Mesendoderm (in vitro differentiated cells): ENCODE data around the gene PNLIPRP2.

Source experiments
- DNase-seq: peaks from one replicate; pipeline ENCODE4 v3.0.0; 2013
- H2AK5ac ChIP-seq: 2 replicates; pipeline ENCODE4 v1.6.1; 2013; ENCODE audit warnings: low read length, inconsistent platforms
- H2BK120ac ChIP-seq: 2 replicates; pipeline ENCODE4 v1.6.1; 2013; ENCODE audit warnings: low read depth, mild to moderate bottlenecking, low read length, moderate library complexity, mixed read lengths
- H2BK15ac ChIP-seq: replicated peaks from 2 replicates; pipeline ENCODE4 v1.6.1; 2013; ENCODE audit warnings: low read depth, mild to moderate bottlenecking, moderate library complexity
- H2BK5ac ChIP-seq: 2 replicates; pipeline ENCODE4 v1.6.1; 2013; ENCODE audit warnings: low read length, inconsistent platforms
- H3K18ac ChIP-seq: 2 replicates; pipeline ENCODE4 v1.6.1; 2013; ENCODE audit warnings: mild to moderate bottlenecking, low read length, mixed read lengths
- H3K23ac ChIP-seq: one replicate; pipeline ENCODE4 v1.6.1; 2013; ENCODE audit warnings: low read length
- H3K27ac ChIP-seq: 2 replicates; pipeline ENCODE4 v1.5.1; 2013; ENCODE audit warnings: low read depth, mild to moderate bottlenecking, inconsistent platforms, low read length, moderate library complexity
- H3K27me3 ChIP-seq: 2 replicates; pipeline ENCODE4 v1.6.1; 2013; ENCODE audit warnings: low read length, control low read depth, mild to moderate bottlenecking, inconsistent platforms; ENCODE audit not compliant: insufficient read depth, poor library complexity
- H3K36me3 ChIP-seq: 2 replicates; pipeline ENCODE4 v1.6.1; 2013; ENCODE audit warnings: low read length, inconsistent platforms; ENCODE audit not compliant: control insufficient read depth, insufficient read depth
- H3K4ac ChIP-seq: one replicate; pipeline ENCODE4 v1.6.1; 2013; ENCODE audit warnings: low read depth, mild to moderate bottlenecking, low read length, moderate library complexity
- H3K4me1 ChIP-seq: 2 replicates; pipeline ENCODE4 v1.6.1; 2013; ENCODE audit warnings: low read depth, low read length, inconsistent platforms; ENCODE audit not compliant: control insufficient read depth
- H3K4me2 ChIP-seq: 2 replicates; pipeline ENCODE4 v1.6.1; 2013; ENCODE audit warnings: low read length
- H3K4me3 ChIP-seq: 2 replicates; pipeline ENCODE4 v1.5.1; 2013; ENCODE audit warnings: mild to moderate bottlenecking, low read length
- H3K56ac ChIP-seq: one replicate; pipeline ENCODE4 v1.6.1; 2013; ENCODE audit warnings: low read length
- H3K79me1 ChIP-seq: 2 replicates; pipeline ENCODE4 v1.6.1; 2013; ENCODE audit warnings: low read length, inconsistent platforms
- H3K79me2 ChIP-seq: 2 replicates; pipeline ENCODE4 v1.6.1; 2013; ENCODE audit warnings: mild to moderate bottlenecking, low read length; ENCODE audit not compliant: control insufficient read depth, insufficient read depth
- H3K9ac ChIP-seq: 2 replicates; pipeline ENCODE4 v1.6.1; 2013; ENCODE audit warnings: low read length, inconsistent platforms
- H4K5ac ChIP-seq: one replicate; pipeline ENCODE4 v1.6.1; 2013; ENCODE audit warnings: low read length
- H4K8ac ChIP-seq: one replicate; pipeline ENCODE4 v1.6.1; 2013; ENCODE audit warnings: low read depth, mild to moderate bottlenecking, control low read depth, low read length, moderate library complexity
- WGBS: extraction: QIAGEN DNeasy Blood & Tissue Kit; methylation state at CpG from one replicate; pipeline ENCODE4 v1.1.7; 2013; ENCODE audit warnings: low lambda C conversion rate, missing lambda C conversion rate; ENCODE audit not compliant: insufficient coverage; ENCODE audit errors: extremely low coverage; 5-methylcytosine and 5-hydroxymethylcytosine counted together

Gene PNLIPRP2

DNA sequence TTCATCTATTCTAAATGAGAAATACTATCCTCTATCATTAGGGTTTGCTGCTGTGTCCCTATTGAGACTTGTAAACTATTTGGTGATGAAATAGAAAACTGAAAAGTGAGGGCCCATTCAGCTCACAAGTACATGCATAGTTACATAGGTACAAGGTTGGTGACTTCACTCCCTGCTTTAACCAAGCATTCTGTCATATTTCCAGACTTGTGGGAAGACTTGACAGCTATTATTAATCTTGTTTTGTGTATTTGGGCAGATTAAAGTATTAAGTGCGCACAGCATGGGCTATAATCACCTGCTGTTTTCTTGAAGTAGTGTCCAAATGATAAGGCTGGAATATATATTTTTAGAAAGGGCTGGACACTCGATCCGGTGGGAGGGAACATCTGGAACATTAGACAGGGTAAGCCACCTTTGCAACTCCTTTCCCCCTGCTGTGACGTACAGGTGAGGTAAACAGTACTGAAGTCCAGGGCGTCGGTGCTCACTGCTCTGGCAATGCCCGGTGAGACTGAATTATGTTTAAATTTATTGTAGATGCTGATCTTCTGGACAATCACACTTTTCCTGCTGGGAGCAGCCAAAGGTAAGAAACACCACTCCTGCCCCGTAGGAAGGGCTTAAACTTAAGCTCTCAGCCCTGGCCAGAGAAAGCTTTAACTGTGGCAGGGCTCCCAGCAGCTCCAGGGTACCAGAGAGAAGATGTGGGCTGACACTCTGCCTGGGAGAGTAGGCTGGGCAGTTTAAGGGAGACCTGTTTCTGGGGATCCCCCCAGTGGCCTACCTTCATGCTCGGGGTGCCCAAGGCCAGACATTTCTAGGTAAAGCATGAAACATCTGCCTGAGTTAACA is 29.9 kb upstream of the PNLIPRP2 start, which contains the start of gene PNLIPRP1:
PNLIPRP1 (plus strand) TSS at position 370 of the 855 bp plus-strand sequence; CDS start at position 541, 171 bp downstream.
- H2AK5ac ChIP-seq = no peak within 1 kb of the TSS
- no peak within 1 kb of the TSS for H2BK5ac ChIP-seq
- H4K5ac ChIP-seq = no peak within 1 kb of the TSS
- H3K18ac ChIP-seq = no peak within 1 kb of the TSS
- no peak within 1 kb of the TSS for H3K4me2 ChIP-seq
- no peaks in the 10 kb centered on the region for H3K36me3 ChIP-seq
- H3K4me3 ChIP-seq = no peak within 1 kb of the TSS
- H4K8ac ChIP-seq = no peak within 1 kb of the TSS
- WGBS = no CpG with 5 or more reads among the region's 9 CpGs
- H3K56ac ChIP-seq = no peak within 1 kb of the TSS
- H3K9ac ChIP-seq = no peak within 1 kb of the TSS
- no peak for DNase-seq
- no peak within 1 kb of the TSS for H3K4ac ChIP-seq
- H3K27ac ChIP-seq = no peak within 1 kb of the TSS
- no peak within 1 kb of the TSS for H2BK15ac ChIP-seq
- H2BK120ac ChIP-seq = no peak within 1 kb of the TSS
- no peaks in the 10 kb centered on the region for H3K79me2 ChIP-seq
- H3K27me3 ChIP-seq = no peaks in the 10 kb centered on the region
- H3K79me1 ChIP-seq = no peaks in the 10 kb centered on the region
- H3K4me1 ChIP-seq = no peaks in the 10 kb centered on the region
- H3K23ac ChIP-seq = no peak within 1 kb of the TSS

DNA sequence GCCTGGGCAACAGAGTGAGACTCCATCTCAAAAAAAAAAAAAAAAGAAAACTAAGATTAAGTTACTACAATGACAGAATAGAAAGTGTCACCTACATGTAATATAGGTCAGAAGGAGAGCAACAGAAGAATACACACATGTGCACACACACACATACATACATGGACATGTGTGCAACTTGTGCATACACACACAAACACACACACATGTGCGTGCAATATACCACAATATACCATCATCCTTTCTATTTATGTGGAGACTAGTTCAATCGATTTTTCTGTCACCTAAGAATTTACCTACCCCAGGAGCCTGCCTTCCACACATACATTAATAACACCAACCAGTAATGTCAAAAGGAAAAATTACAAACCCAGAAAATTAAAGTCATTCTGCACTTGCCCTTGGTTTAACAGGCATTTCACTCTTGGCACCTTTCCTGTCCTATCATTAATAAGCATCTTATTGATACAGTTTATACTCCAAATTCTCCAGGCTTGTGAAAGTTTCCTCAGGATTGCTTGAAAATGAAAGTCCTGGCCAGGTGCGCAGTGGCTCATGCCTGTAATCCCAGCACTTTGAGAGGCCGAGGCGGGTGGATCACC is 27.5 kb upstream of the PNLIPRP2 start:
- Histone ChIP-seq H3K79me2 (no peaks in the 10 kb centered on the region), H3K56ac (no peak overlapping the region), H2AK5ac (no peak overlapping the region), H4K8ac (no peak overlapping the region), H3K4me2 (no peak overlapping the region), H3K36me3 (no peaks in the 10 kb centered on the region), H2BK15ac (no peak overlapping the region), H2BK120ac (no peak overlapping the region), H3K9ac (no peak overlapping the region), H3K27me3 (no peaks in the 10 kb centered on the region), H3K18ac (no peak overlapping the region), H3K23ac (no peak overlapping the region), H4K5ac (no peak overlapping the region), H3K27ac (no peak overlapping the region), H3K4me3 (no peak overlapping the region), H3K4ac (no peak overlapping the region), H3K4me1 (no peaks in the 10 kb centered on the region), H3K79me1 (no peaks in the 10 kb centered on the region), H2BK5ac (no peak overlapping the region)
- WGBS = no CpG with 5 or more reads among the region's 5 CpGs
- DNase-seq = no peak

DNA sequence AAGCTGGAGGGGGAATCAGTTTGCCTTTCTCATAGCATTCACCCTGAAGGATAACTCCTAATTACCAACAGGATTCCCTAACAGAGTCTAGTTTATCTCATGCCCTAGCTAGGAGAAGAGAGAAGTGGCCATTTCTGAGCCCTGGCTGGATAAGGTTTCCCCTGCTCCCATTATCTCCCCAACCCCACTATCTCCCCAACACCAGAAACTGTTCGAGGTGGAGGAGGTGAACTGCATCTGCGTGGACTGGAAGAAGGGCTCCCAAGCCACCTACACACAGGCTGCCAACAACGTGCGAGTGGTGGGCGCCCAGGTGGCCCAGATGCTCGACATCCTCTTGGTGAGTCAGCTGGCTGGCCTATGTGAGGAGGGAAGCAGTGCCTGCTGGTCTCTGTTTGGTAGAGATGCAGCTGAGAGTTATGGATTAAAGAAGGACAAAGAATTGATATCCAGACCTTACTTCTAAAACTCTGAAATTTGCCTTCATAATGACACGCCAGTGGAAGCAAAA is 26.2 kb upstream of the PNLIPRP2 start:
- H3K23ac ChIP-seq = no peak overlapping the region

DNA sequence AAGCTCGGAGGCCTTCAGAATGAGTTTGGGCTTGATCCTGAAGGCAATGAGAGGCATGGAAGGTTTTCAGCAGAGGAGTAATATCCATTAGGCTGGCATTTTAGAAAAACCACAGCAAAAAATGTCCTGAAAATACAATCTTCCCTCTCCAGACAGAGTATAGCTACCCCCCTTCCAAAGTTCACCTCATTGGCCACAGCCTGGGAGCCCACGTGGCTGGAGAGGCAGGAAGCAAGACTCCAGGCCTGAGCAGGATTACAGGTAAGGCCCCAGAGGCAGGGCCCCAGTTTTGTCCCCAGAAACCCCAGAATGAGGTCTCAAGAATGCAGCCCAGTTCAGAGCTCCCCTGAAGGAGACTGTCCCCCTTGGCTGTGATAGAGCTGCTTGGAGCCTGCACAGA is 24.7 kb upstream of the PNLIPRP2 start:
- WGBS = no CpG with 5 or more reads among the region's 2 CpGs
- Histone ChIP-seq H3K36me3 (no peaks in the 10 kb centered on the region), H3K4me1 (no peaks in the 10 kb centered on the region), H2AK5ac (no peak overlapping the region), H4K8ac (no peak overlapping the region), H3K79me2 (no peaks in the 10 kb centered on the region), H3K27ac (no peak overlapping the region), H3K4me3 (no peak overlapping the region), H3K56ac (no peak overlapping the region), H2BK5ac (no peak overlapping the region), H3K79me1 (no peaks in the 10 kb centered on the region), H3K4ac (no peak overlapping the region), H3K23ac (no peak overlapping the region), H4K5ac (no peak overlapping the region), H2BK120ac (no peak overlapping the region), H3K18ac (no peak overlapping the region), H3K9ac (no peak overlapping the region), H3K4me2 (no peak overlapping the region), H3K27me3 (no peaks in the 10 kb centered on the region), H2BK15ac (no peak overlapping the region)
- no peak for DNase-seq

More for the DNA sequence above, 26.2 kb upstream of the PNLIPRP2 start:
- H2BK15ac ChIP-seq = no peak overlapping the region
- H3K36me3 ChIP-seq = no peaks in the 10 kb centered on the region
- DNase-seq = no peak
- H3K4ac ChIP-seq = no peak overlapping the region
- no CpG with 5 or more reads among the region's 7 CpGs for WGBS
- H3K27me3 ChIP-seq = no peaks in the 10 kb centered on the region
- no peak overlapping the region for H2BK5ac ChIP-seq
- no peak overlapping the region for H2BK120ac ChIP-seq
- no peak overlapping the region for H3K18ac ChIP-seq
- no peaks in the 10 kb centered on the region for H3K79me2 ChIP-seq
- H3K4me2 ChIP-seq = no peak overlapping the region
- H3K27ac ChIP-seq = no peak overlapping the region
- H4K5ac ChIP-seq = no peak overlapping the region
- H4K8ac ChIP-seq = no peak overlapping the region
- H3K4me1 ChIP-seq = no peaks in the 10 kb centered on the region
- H3K9ac ChIP-seq = no peak overlapping the region
- H3K79me1 ChIP-seq = no peaks in the 10 kb centered on the region
- H2AK5ac ChIP-seq = no peak overlapping the region
- H3K56ac ChIP-seq = no peak overlapping the region
- no peak overlapping the region for H3K4me3 ChIP-seq

DNA sequence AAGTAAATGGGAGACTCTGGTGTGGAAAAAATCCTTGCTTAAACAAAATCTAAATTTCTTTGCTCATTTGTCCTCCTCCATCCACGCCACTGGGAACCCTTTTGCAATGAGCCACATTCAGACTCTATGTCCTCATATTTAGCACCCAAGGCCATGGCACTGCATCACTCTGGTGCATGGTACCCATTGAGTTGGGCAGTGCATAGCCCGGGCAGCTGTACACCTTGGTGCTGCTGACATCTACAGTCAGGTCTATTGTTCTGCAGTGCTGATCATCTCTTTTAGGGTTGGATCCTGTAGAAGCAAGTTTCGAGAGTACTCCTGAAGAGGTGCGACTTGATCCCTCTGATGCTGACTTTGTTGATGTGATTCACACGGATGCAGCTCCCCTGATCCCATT is 23.2 kb upstream of the PNLIPRP2 start:
- no peak overlapping the region for H3K4ac ChIP-seq
- no peak overlapping the region for H3K4me3 ChIP-seq
- no peak overlapping the region for H2BK5ac ChIP-seq
- H3K27me3 ChIP-seq = no peaks in the 10 kb centered on the region
- no peak overlapping the region for H2AK5ac ChIP-seq
- no peak overlapping the region for H4K8ac ChIP-seq
- no peaks in the 10 kb centered on the region for H3K79me2 ChIP-seq
- no CpG with 5 or more reads among the region's 5 CpGs for WGBS
- H3K4me1 ChIP-seq = no peaks in the 10 kb centered on the region
- no peak overlapping the region for H2BK15ac ChIP-seq
- no peak for DNase-seq
- no peaks in the 10 kb centered on the region for H3K36me3 ChIP-seq
- H3K9ac ChIP-seq = no peak overlapping the region
- H3K4me2 ChIP-seq = no peak overlapping the region
- no peak overlapping the region for H3K56ac ChIP-seq
- no peaks in the 10 kb centered on the region for H3K79me1 ChIP-seq
- no peak overlapping the region for H3K18ac ChIP-seq
- H3K23ac ChIP-seq = no peak overlapping the region
- no peak overlapping the region for H4K5ac ChIP-seq
- H3K27ac ChIP-seq = no peak overlapping the region
- H2BK120ac ChIP-seq = no peak overlapping the region
